H9 (cell line): Measurements from ENCODE around the gene CLEC16A. TPM values are rescaled to one million over a fixed set of nuclear protein-coding genes. Genes with fewer than 3 reads are reported as not detected.

ENCODE experiments used
- DNase-seq: peaks from one replicate; pipeline ENCODE4 v3.0.0-alpha.2; 2017
- H2AFZ ChIP-seq: one replicate; pipeline ENCODE4 v1.6.1; 2013; ENCODE audit warnings: mild to moderate bottlenecking, low read length, control low read depth, moderate library complexity
- H2AK5ac ChIP-seq: 2 replicates; pipeline ENCODE4 v1.6.1; 2013; ENCODE audit warnings: low read length, control low read depth, mixed read lengths; ENCODE audit not compliant: insufficient read length
- H2BK120ac ChIP-seq: one replicate; pipeline ENCODE4 v1.6.1; 2013; ENCODE audit warnings: low read depth, mild to moderate bottlenecking, low read length, control low read depth, inconsistent platforms; ENCODE audit not compliant: poor library complexity, severe bottlenecking
- H2BK12ac ChIP-seq: 2 replicates; pipeline ENCODE4 v1.6.1; 2013; ENCODE audit warnings: low read length, control low read depth, mixed read lengths, low read depth; ENCODE audit not compliant: insufficient read length
- H2BK15ac ChIP-seq: 2 replicates; pipeline ENCODE4 v1.6.1; 2013; ENCODE audit warnings: low read depth, low read length, control low read depth
- H2BK20ac ChIP-seq: one replicate; pipeline ENCODE4 v1.6.1; 2013; ENCODE audit warnings: low read depth, mild to moderate bottlenecking, low read length, control low read depth, inconsistent platforms; ENCODE audit not compliant: poor library complexity, severe bottlenecking
- H2BK5ac ChIP-seq: 2 replicates; pipeline ENCODE4 v1.6.1; 2013; ENCODE audit warnings: low read length, control low read depth, mixed read lengths; ENCODE audit not compliant: insufficient read length
- H3K14ac ChIP-seq: 2 replicates; pipeline ENCODE4 v1.6.1; 2013; ENCODE audit warnings: low read length, control low read depth; ENCODE audit not compliant: insufficient read depth
- H3K18ac ChIP-seq: 2 replicates; pipeline ENCODE4 v1.6.1; 2013; ENCODE audit warnings: low read depth, mild to moderate bottlenecking, mixed read lengths, low read length, control low read depth; ENCODE audit not compliant: insufficient read length
- H3K23ac ChIP-seq: 2 replicates; pipeline ENCODE4 v1.6.1; 2013; ENCODE audit warnings: low read length, control low read depth, mixed read lengths, low read depth; ENCODE audit not compliant: insufficient read length
- H3K23me2 ChIP-seq: 2 replicates; pipeline ENCODE4 v1.6.1; 2013; ENCODE audit warnings: low read depth, mild to moderate bottlenecking, mixed read lengths, low read length, control low read depth; ENCODE audit not compliant: insufficient read length, poor library complexity, severe bottlenecking
- H3K27ac ChIP-seq: 2 replicates; pipeline ENCODE4 v1.5.1; 2013; ENCODE audit warnings: low read length, control low read depth, mixed read lengths, low read depth; ENCODE audit not compliant: insufficient read length
- H3K27me3 ChIP-seq: 2 replicates; pipeline ENCODE4 v1.6.1; 2013; ENCODE audit warnings: low read length, control low read depth, inconsistent platforms; ENCODE audit not compliant: insufficient read depth
- H3K4ac ChIP-seq: 2 replicates; pipeline ENCODE4 v1.6.1; 2013; ENCODE audit warnings: low read depth, mild to moderate bottlenecking, control low read depth, inconsistent platforms, low read length, moderate library complexity
- H3K4me1 ChIP-seq: 2 replicates; pipeline ENCODE4 v1.6.1; 2013; ENCODE audit warnings: low read length, control low read depth, inconsistent platforms; ENCODE audit not compliant: insufficient read depth
- H3K4me2 ChIP-seq: 2 replicates; pipeline ENCODE4 v1.6.1; 2013; ENCODE audit warnings: low read length, control low read depth, mixed read lengths; ENCODE audit not compliant: insufficient read length, insufficient read depth
- H3K56ac ChIP-seq: 2 replicates; pipeline ENCODE4 v1.6.1; 2013; ENCODE audit warnings: low read depth, mild to moderate bottlenecking, mixed read lengths, low read length, control low read depth; ENCODE audit not compliant: insufficient read length
- H3K79me1 ChIP-seq: 2 replicates; pipeline ENCODE4 v1.6.1; 2013; ENCODE audit warnings: low read depth, mild to moderate bottlenecking, moderate library complexity, low read length, control low read depth, inconsistent platforms; ENCODE audit not compliant: insufficient read depth, poor library complexity, severe bottlenecking
- H3K79me2 ChIP-seq: 2 replicates; pipeline ENCODE4 v1.6.1; 2013; ENCODE audit warnings: low read length, control low read depth, inconsistent platforms; ENCODE audit not compliant: insufficient read depth
- H3K9ac ChIP-seq: 2 replicates; pipeline ENCODE4 v1.6.1; 2013; ENCODE audit warnings: low read length, control low read depth, mixed read lengths; ENCODE audit not compliant: insufficient read length; ENCODE audit errors: extremely low read depth
- H3K9me3 ChIP-seq: one replicate; pipeline ENCODE4 v1.6.1; 2013; ENCODE audit warnings: low read depth, low read length, inconsistent platforms; ENCODE audit not compliant: control insufficient read depth
- H3T11ph ChIP-seq: one replicate; pipeline ENCODE4 v1.6.1; 2013; ENCODE audit warnings: mild to moderate bottlenecking, low read length, control low read depth, inconsistent platforms
- H4K20me1 ChIP-seq: one replicate; pipeline ENCODE4 v1.6.1; 2013; ENCODE audit not compliant: control insufficient read depth, insufficient read length, insufficient read depth
- H4K5ac ChIP-seq: 2 replicates; pipeline ENCODE4 v1.6.1; 2013; ENCODE audit warnings: low read depth, mild to moderate bottlenecking, mixed read lengths, low read length, control low read depth; ENCODE audit not compliant: insufficient read length
- H4K8ac ChIP-seq: replicated peaks from 2 replicates; pipeline ENCODE4 v1.6.1; 2013; ENCODE audit warnings: low read length, control low read depth, mixed read lengths, low read depth; ENCODE audit not compliant: insufficient read length
- H4K91ac ChIP-seq: 2 replicates; pipeline ENCODE4 v1.6.1; 2013; ENCODE audit warnings: low read depth, mild to moderate bottlenecking, moderate library complexity, mixed read lengths, low read length, control low read depth; ENCODE audit not compliant: insufficient read length
- H3K27ac Mint-ChIP-seq, 3 experiments: 2 replicates in 2 of 3; 3 replicates in 1 of 3; pipeline ENCODE4 v1.8.0; 2020 to 2021; ENCODE audit warnings: mixed read lengths in 3 of 3, mild to moderate bottlenecking in 1 of 3, moderate library complexity in 1 of 3
- H3K27me3 Mint-ChIP-seq: 2 replicates; pipeline ENCODE4 v1.8.0; 2021; ENCODE audit warnings: low read depth, mild to moderate bottlenecking, moderate library complexity, mixed read lengths
- H3K36me3 Mint-ChIP-seq, 3 experiments: 2 replicates in 2 of 3; 3 replicates in 1 of 3; pipeline ENCODE4 v1.8.0; 2020 to 2021; ENCODE audit warnings: low read depth in 3 of 3, mixed read lengths in 3 of 3; ENCODE audit not compliant: insufficient read depth in 1 of 3
- H3K4me1 Mint-ChIP-seq, 2 experiments: 2 replicates each; pipeline ENCODE4 v1.8.0; 2020; ENCODE audit warnings: mixed read lengths in 2 of 2
- H3K4me3 Mint-ChIP-seq, 2 experiments: 2 replicates in 1 of 2; 3 replicates in 1 of 2; pipeline ENCODE4 v1.8.0; 2020 to 2021; ENCODE audit warnings: mild to moderate bottlenecking in 2 of 2, mixed read lengths in 2 of 2, moderate library complexity in 1 of 2
- H3K9me3 Mint-ChIP-seq, 2 experiments: 2 replicates in 1 of 2; 3 replicates in 1 of 2; pipeline ENCODE4 v1.8.0; 2020; ENCODE audit warnings: mild to moderate bottlenecking in 2 of 2, mixed read lengths in 2 of 2, moderate library complexity in 1 of 2
- CTCF ChIP-seq: fragments of 200-600 bp; sonication (generic); conservative IDR thresholded peaks from 3 replicates; pipeline ENCODE4 v1.8.0; 2021; ENCODE audit warnings: antibody characterized with exemption, mild to moderate bottlenecking
- WGBS: extraction: QIAGEN DNeasy Blood & Tissue Kit; methylation state at CpG from one replicate; pipeline ENCODE4 v1.1.7; 2013; ENCODE audit warnings: missing lambda C conversion rate, low lambda C conversion rate, mixed read lengths; ENCODE audit not compliant: insufficient read length; ENCODE audit errors: extremely low coverage; 5-methylcytosine and 5-hydroxymethylcytosine counted together
- total RNA-seq: library from RNA; stranded (reverse); gene quantifications from 2 replicates; pipeline ENCODE4 v1.2.1, GENCODE V29; 2021

The CLEC16A gene
- total RNA-seq, 1 experiment from 2014 or later, result 15.2 TPM

DNA sequence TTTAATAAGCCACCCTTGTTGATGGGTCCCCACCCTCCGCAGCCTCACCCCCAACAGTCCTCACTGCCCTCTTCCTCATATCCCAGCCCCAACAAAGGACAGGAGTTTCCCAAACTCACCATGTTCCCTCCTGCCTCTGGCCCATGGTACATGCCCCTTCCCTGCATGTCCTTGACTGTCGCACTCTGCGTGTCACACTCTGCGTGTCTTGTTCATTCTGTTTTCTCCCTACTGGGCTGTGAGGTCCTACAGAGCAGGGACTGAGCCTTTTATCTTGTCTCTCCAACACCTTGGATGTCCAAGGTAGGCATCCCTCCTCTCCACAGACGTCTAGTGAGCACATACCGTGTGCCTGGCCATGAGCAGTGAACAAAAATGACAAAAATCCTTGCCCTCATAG, 156.9 kb downstream of the CLEC16A start:
- H3K23me2 ChIP-seq, result no peaks in the 10 kb centered on the region
- H3K79me1 ChIP-seq, result no peaks in the 10 kb centered on the region
- H2BK120ac ChIP-seq, result no peak overlapping the region
- no peak overlapping the region for H2BK20ac ChIP-seq
- no peaks in the 10 kb centered on the region; the same call in 1 of the 2 replicates for H3K4me1 ChIP-seq
- H4K20me1 ChIP-seq, result peaks cover 2% of the 10 kb centered on the region
- Mint-ChIP-seq H3K4me3 (no peak overlapping the region), H3K4me1 (peaks cover 14 to 22% of the 10 kb centered on the region in 2 experiments), H3K9me3 (no peaks in the 10 kb centered on the region), H3K27me3 (no peaks in the 10 kb centered on the region), H3K36me3 (no peaks in the 10 kb centered on the region), H3K27ac (peak overlapping the region; percentile 1 to 60 (median 56); a peak in 5 of 7 replicates)
- no peak for DNase-seq
- no peaks in the 10 kb centered on the region for H3K79me2 ChIP-seq
- no peak overlapping the region for H2BK5ac ChIP-seq
- H3K23ac ChIP-seq, result no peak overlapping the region
- no peak overlapping the region for H2BK15ac ChIP-seq
- H3K4ac ChIP-seq, result no peak overlapping the region
- WGBS, result no CpG with 5 or more reads among the region's 6 CpGs
- H4K8ac ChIP-seq, result no peak overlapping the region
- H3K9me3 ChIP-seq, result no peaks in the 10 kb centered on the region
- H4K5ac ChIP-seq, result no peak overlapping the region
- no peak overlapping the region for H3K4me2 ChIP-seq
- H4K91ac ChIP-seq, result no peak overlapping the region
- H2AFZ ChIP-seq, result no peak overlapping the region
- no peak overlapping the region for H2AK5ac ChIP-seq
- H3K27ac ChIP-seq, result no peak overlapping the region
- TF ChIP-seq CTCF, result no peak
- no peak overlapping the region for H3K18ac ChIP-seq
- no peak overlapping the region for H3T11ph ChIP-seq
- no peak overlapping the region for H3K56ac ChIP-seq
- no peak overlapping the region for H3K9ac ChIP-seq
- H2BK12ac ChIP-seq, result no peak overlapping the region
- no peaks in the 10 kb centered on the region for H3K27me3 ChIP-seq
- H3K14ac ChIP-seq, result no peak overlapping the region
